Muscle layer of duodenum (tissue), 2 donors: ENCODE measurements around the gene BHLHA15.
A peak's percentile ranks its signal among the peaks of the same experiment; 100 is the strongest.

Source experiments
- H3K27ac ChIP-seq: one replicate; pipeline ENCODE4 v1.7.0; 2013; ENCODE audit warnings: mild to moderate bottlenecking, low read length
- H3K27me3 ChIP-seq: one replicate; pipeline ENCODE4 v1.7.0; 2013; ENCODE audit warnings: low read depth, mild to moderate bottlenecking, control low read depth, low read length
- H3K36me3 ChIP-seq, 2 donors: one replicate each; pipeline ENCODE4 v1.7.0; 2013; ENCODE audit warnings: low read length in 2 of 2, control low read depth in 1 of 2, mild to moderate bottlenecking in 1 of 2; ENCODE audit not compliant: insufficient read depth in 2 of 2, control insufficient read depth in 1 of 2
- H3K4me1 ChIP-seq, 2 donors: one replicate each; pipeline ENCODE4 v1.7.0; 2013; ENCODE audit warnings: low read length in 2 of 2, mild to moderate bottlenecking in 2 of 2, control low read depth in 1 of 2, moderate library complexity in 1 of 2; ENCODE audit not compliant: insufficient read depth in 2 of 2, control insufficient read depth in 1 of 2
- H3K4me3 ChIP-seq, 2 donors: one replicate each; pipeline ENCODE4 v1.7.0; 2013; ENCODE audit warnings: low read length in 2 of 2, low read depth in 1 of 2, mild to moderate bottlenecking in 1 of 2
- H3K9me3 ChIP-seq, 2 donors: one replicate each; pipeline ENCODE4 v1.7.0; 2013; ENCODE audit warnings: low read length in 2 of 2, control low read depth in 1 of 2, mild to moderate bottlenecking in 1 of 2; ENCODE audit not compliant: control insufficient read depth in 1 of 2
- donor health status: healthy.

The BHLHA15 gene

DNA sequence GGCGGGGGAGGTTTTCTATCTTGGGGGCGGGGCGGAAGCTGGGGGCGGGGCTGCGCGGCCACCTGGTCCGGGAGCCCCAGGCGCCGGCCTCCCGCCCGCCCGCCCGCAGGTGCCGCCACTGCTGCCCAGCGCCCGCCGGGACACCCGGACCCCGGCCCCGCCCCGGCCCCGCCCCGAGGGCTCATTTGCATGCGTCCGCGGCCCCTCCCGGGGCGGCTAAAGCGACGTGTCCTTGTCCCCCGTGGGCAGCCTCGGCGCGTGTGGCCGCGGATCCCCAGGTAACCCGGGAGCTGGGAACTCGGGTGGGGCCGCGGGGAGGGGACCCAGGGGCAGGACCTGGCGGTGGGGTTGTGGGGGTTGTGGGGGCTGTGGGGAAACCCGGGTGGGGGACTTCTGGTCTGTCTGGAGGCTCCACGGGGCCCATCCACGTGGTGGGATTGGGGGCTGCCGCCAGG, at the start of gene BHLHA15:
BHLHA15 (plus strand) TSS at position 219 of the 455 bp plus-strand sequence. CDS start 871 bp downstream, outside the sequence.
- Histone ChIP-seq H3K4me3 (peak within 1 kb of the TSS; percentile 11 to 48), H3K4me1 (no peaks in the 10 kb centered on the region), H3K27ac (no peak within 1 kb of the TSS), H3K36me3 (peaks cover 5 to 13% of the 10 kb centered on the region in 2 donors), H3K9me3 (no peaks in the 10 kb centered on the region), H3K27me3 (no peaks in the 10 kb centered on the region)

DNA sequence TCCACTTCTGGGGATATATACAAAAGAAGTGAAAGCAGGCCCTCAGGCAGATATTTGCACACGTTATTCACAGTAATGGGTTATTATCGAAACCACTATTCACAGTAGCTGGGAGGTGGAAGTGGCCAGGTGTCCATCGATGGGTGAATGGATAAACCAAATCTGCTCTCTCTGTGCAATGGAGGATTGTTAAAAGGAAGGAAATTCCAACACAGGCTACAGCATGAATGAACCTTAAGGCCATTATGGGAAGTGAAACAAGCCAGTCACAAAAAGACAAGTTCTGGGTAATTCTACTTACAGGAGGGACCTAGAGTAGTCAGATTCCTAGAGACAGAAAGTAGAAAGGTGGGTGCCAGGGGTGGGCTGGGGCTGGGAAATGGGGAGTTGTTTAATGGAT, 48.5 kb upstream of the BHLHA15 start:
- no peaks in the 10 kb centered on the region for H3K4me1 ChIP-seq
- no peaks in the 10 kb centered on the region for H3K9me3 ChIP-seq
- H3K36me3 ChIP-seq, result peaks cover 0 to 6% of the 10 kb centered on the region in 2 donors
- no peak overlapping the region for H3K4me3 ChIP-seq
- H3K27ac ChIP-seq, result no peak overlapping the region
- H3K27me3 ChIP-seq, result no peaks in the 10 kb centered on the region

GRCh38 chr7:98163269-98163668, 48.0 kb upstream of the BHLHA15 start:
- Histone ChIP-seq H3K4me1 (no peaks in the 10 kb centered on the region), H3K9me3 (no peaks in the 10 kb centered on the region), H3K4me3 (no peak overlapping the region), H3K27ac (no peak overlapping the region), H3K36me3 (peaks cover 0 to 6% of the 10 kb centered on the region in 2 donors), H3K27me3 (no peaks in the 10 kb centered on the region)

DNA sequence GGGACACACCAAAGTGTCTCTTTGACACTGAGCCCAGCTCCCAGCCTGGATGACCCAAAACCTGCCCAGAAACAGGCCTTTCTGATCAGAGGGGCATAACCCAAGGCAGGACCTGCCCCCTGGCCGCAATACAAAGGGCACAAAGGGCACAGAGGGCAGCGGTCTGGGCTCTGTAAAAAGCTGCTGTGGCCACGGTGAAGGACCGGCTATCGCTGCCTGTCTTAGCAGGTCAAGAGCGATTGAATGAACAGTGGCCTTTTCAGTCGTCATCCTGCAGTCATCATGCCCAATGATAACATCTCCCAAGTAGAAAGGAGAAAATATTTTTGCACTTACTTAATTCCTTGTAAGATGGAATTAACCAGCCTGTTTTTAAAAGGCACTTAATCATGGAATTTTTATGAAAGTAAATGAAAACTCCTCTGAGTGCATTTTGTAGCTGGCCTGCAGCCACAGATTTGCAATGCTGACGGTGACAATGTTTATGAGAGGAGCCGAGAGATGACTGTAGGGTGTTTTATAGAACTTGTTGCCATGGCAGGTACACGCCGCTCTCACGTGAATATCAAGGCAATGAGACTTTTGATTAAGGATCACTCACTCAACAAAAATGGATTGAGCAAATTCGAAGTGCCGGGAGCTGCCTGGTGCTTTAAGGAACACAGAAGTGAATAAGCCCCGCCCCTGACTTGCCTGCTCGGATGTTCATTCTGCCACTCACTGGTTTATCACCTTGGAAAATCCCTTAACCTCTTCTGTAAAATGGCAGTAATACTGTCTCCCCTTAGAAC, 47.3 kb upstream of the BHLHA15 start:
- H3K4me3 ChIP-seq, result no peak overlapping the region
- H3K27ac ChIP-seq, result no peak overlapping the region

DNA sequence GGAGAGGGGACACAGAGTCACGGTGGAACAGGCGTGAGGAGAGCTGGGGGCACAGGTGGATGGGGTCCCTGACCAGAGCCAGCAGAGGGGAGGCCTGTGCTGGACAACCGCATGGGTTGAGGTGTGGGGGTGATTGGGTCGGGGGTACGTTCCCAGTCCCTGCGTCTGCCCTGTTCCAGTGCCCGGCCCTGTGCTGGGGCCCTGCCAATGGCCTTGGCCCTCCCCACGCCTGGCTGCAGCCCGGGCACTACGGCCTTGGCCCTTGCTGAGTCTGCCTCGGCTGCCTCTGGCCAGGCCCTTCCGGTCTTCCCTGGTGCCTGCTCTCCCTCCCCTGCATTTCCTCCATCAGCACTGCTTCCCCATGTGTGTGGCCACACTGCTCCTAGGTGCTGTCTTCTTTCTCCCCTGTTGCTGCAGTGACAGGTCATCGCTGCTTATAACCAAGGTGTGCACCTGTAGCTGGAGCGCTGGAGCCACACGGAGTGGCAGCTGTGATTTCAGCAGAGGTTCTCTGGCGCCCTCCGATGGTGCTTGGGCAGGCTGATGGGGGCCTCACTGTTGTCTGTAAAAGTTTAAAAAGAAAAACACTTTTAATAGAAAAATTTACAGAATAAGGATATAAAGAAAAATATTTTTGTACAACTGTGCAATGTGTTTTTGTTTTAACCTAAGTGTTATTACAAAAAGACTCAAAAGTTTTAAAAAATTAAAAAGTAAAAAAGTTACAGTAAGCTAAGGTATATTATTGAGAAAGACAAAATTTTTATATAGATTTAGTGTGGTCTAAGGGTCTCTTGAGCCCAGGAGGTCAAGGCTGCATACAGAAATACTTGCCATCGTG, 45.2 kb upstream of the BHLHA15 start:
- no peaks in the 10 kb centered on the region for H3K36me3 ChIP-seq
- no peak overlapping the region for H3K4me3 ChIP-seq
- H3K9me3 ChIP-seq, result no peaks in the 10 kb centered on the region
- H3K4me1 ChIP-seq, result peaks cover 0 to 11% of the 10 kb centered on the region in 2 donors
- no peak overlapping the region for H3K27ac ChIP-seq
- no peaks in the 10 kb centered on the region for H3K27me3 ChIP-seq

More for the DNA sequence above, 47.3 kb upstream of the BHLHA15 start:
- no peaks in the 10 kb centered on the region for H3K27me3 ChIP-seq
- H3K36me3 ChIP-seq, result peaks cover 0 to 6% of the 10 kb centered on the region in 2 donors
- peaks cover 0 to under 1% of the 10 kb centered on the region in 2 donors for H3K4me1 ChIP-seq
- no peaks in the 10 kb centered on the region for H3K9me3 ChIP-seq

DNA sequence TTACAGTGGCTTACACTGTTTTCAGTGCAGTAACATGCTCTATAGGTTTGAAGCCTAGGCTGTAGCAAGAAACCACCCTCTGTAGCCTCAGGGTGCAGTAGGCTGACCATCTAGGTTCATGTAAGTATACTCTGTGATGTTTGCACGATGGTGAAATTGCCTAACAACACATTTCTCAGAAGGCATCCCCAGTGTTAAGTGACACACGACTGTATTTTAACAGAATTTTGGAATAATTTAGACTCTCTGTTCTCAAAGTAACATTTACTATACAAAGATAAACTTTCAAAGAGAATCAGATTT, 44.6 kb upstream of the BHLHA15 start:
- Histone ChIP-seq H3K27ac (no peak overlapping the region), H3K4me3 (no peak overlapping the region), H3K36me3 (peaks cover 0 to 2% of the 10 kb centered on the region in 2 donors), H3K4me1 (peaks cover 0 to 11% of the 10 kb centered on the region in 2 donors), H3K27me3 (no peaks in the 10 kb centered on the region), H3K9me3 (no peaks in the 10 kb centered on the region)

DNA sequence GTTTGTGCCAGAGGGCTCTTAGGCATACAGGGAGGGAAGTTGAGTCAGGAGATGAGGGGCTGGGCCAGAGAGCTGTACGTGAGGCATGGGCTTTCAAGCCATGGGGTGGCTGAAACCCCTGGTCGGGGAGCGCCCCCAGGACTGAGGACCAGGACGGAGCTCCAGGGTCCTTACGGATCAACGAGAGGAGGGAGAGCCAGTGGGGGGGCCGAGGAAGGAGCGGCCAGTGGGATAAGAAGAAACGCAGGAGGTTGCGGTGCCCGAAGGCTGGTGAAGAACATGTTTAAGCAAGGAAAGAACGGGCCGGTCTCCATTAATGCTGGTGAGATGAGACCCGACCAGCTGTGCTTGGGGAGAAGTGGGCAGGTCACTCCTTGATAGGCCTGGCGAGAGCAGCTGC, 43.6 kb upstream of the BHLHA15 start:
- no peaks in the 10 kb centered on the region for H3K27me3 ChIP-seq
- H3K9me3 ChIP-seq, result no peaks in the 10 kb centered on the region
- H3K4me1 ChIP-seq, result peaks cover 0 to 11% of the 10 kb centered on the region in 2 donors
- H3K27ac ChIP-seq, result no peak overlapping the region
- peaks cover 0 to 11% of the 10 kb centered on the region in 2 donors for H3K36me3 ChIP-seq
- H3K4me3 ChIP-seq, result no peak overlapping the region

DNA sequence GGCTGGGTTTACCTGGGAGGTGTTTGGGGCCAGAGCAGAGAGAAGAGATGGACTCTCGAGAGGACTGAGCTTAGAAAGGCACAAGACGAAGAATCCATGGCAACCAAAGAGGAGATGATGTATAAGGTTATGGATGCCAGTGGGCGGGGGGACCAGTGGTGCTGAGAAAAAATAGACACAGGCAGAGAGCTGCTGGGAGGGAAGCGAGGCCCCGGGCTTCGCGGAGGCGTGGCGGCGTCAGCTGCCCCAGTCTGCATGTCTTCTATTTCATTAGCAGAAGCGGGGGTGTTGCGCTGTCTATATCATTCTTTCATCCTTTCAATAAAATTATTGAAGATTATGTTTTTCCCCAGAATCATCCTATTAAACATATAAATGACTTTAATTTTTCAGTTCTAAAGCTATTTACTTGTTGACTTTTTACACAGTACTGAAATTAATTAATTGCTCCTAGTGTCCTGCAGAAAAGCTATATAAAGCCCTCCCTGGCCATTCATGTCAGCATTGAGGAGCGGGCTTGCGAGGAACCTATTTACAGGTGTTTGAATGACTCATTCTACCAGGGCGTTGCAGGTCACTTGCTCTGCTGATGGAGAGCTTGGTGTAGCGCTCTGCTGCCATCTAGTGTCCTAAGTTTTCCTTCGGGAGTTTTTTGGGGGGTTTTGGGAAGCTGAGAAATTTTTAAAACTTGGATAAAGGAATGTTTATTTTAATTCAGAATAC, 42.9 kb upstream of the BHLHA15 start:
- Histone ChIP-seq H3K27ac (no peak overlapping the region), H3K9me3 (no peaks in the 10 kb centered on the region), H3K4me3 (no peak overlapping the region), H3K27me3 (no peaks in the 10 kb centered on the region), H3K4me1 (peaks cover 0 to 11% of the 10 kb centered on the region in 2 donors), H3K36me3 (peaks cover 0 to 11% of the 10 kb centered on the region in 2 donors)

DNA sequence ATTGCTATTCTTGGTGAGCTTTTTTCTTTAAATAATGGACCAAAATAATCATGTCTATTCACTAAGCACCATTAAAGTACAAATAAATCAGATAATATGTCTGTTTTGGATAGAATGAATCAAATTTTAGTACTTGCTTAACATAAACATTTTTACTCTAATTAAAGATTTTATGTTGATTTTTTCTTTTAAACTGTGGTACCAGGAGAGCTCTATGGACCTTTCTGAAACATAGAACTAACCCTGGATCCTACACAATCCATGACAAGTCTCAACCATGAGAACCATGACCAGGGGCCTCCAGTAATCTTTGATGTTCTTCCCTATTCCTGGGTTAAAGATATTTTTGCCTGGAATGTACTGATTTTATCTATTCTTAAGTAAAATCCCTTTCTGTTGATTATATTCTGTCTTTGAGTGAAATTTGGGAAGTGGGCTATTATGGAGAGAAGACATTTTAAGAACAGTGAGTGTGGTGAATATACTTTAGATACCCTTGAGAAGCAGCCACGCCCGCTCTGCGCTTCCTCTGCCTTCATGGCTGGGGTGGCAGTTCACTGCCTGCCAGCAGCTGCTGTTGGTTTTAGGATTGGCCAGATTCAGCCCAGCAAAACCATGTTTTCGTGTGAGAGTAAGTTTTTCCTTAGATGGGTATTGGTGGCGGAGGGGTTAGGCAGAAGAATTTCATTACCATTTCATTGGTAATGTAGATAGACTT, 42.2 kb upstream of the BHLHA15 start:
- H3K36me3 ChIP-seq, result peaks cover 0 to 11% of the 10 kb centered on the region in 2 donors
- H3K4me1 ChIP-seq, result peaks cover 0 to 11% of the 10 kb centered on the region in 2 donors
- no peak overlapping the region for H3K27ac ChIP-seq
- H3K27me3 ChIP-seq, result no peaks in the 10 kb centered on the region
- no peaks in the 10 kb centered on the region for H3K9me3 ChIP-seq
- no peak overlapping the region for H3K4me3 ChIP-seq

- H3K36me3 ChIP-seq, result peaks cover 0 to 26% of the 10 kb centered on the region in 2 donors
- H3K4me1 ChIP-seq, result peaks cover 0 to 11% of the 10 kb centered on the region in 2 donors
- H3K27ac ChIP-seq, result no peak overlapping the region
- no peaks in the 10 kb centered on the region for H3K9me3 ChIP-seq
- no peak overlapping the region for H3K4me3 ChIP-seq
- no peaks in the 10 kb centered on the region for H3K27me3 ChIP-seq
Measured at GRCh38 chr7:98170966-98171365, 40.3 kb upstream of the BHLHA15 start.
